Skeletal muscle tissue (tissue), 4 donors: ENCODE results near the gene PYGO2. TPM values are rescaled to one million over a fixed set of nuclear protein-coding genes. Genes with fewer than 3 reads are reported as not detected.
A peak's percentile ranks its signal among the peaks of the same experiment; 100 is the strongest.

ENCODE experiments used
- H3K27ac ChIP-seq: one replicate; pipeline ENCODE4 v1.7.0; 2013; ENCODE audit warnings: mild to moderate bottlenecking, low read depth, low read length, inconsistent platforms
- H3K27me3 ChIP-seq, 3 donors: one replicate each; pipeline ENCODE4 v1.7.0; 2013; ENCODE audit warnings: low read length in 3 of 3; ENCODE audit not compliant: control insufficient read depth in 3 of 3, insufficient read depth in 3 of 3
- H3K36me3 ChIP-seq, 3 donors: one replicate each; pipeline ENCODE4 v1.7.0; 2013; ENCODE audit warnings: low read length in 3 of 3; ENCODE audit not compliant: control insufficient read depth in 3 of 3, insufficient read depth in 3 of 3
- H3K4me1 ChIP-seq, 3 donors: one replicate each; pipeline ENCODE4 v1.7.0; 2013; ENCODE audit warnings: low read length in 3 of 3, mild to moderate bottlenecking in 3 of 3; ENCODE audit not compliant: control insufficient read depth in 3 of 3, insufficient read depth in 3 of 3
- H3K4me3 ChIP-seq, 3 donors: one replicate each; pipeline ENCODE4 v1.7.0; 2013; ENCODE audit warnings: low read length in 3 of 3
- H3K9ac ChIP-seq, 3 donors: one replicate each; pipeline ENCODE4 v1.7.0; 2013; ENCODE audit warnings: low read length in 3 of 3, mild to moderate bottlenecking in 3 of 3, moderate library complexity in 2 of 3, low read depth in 1 of 3
- H3K9me3 ChIP-seq, 3 donors: one replicate each; pipeline ENCODE4 v1.7.0; 2013; ENCODE audit warnings: low read length in 3 of 3; ENCODE audit not compliant: control insufficient read depth in 3 of 3
- total RNA-seq: library from RNA; depleted of rRNA; stranded (reverse); fragments of >200 nt; gene quantifications from one replicate; pipeline ENCODE4 v1.2.3, GENCODE V29; 2014
- donor health status: Osteomylitis.

PYGO2 gene
- total RNA-seq, 1 donor from 2014 or later, result 16.2 TPM

- Histone ChIP-seq H3K9me3 (no peaks in the 10 kb centered on the region), H3K36me3 (no peaks in the 10 kb centered on the region), H3K9ac (peak overlapping the region; percentile 61 to 75 (median 69)), H3K4me3 (peak overlapping the region in 2 of 3 donors; percentile 14 to 96), H3K27me3 (no peaks in the 10 kb centered on the region), H3K27ac (peak overlapping the region; percentile 97), H3K4me1 (peaks cover 54 to 68% (median 59%) of the 10 kb centered on the region in 3 donors)
Observed at GRCh38 chr1:155005076-155006011, 43.8 kb upstream of the PYGO2 start.

- H3K4me3 ChIP-seq, result peak overlapping the region; percentile 75 to 96 (median 95)
- no peaks in the 10 kb centered on the region for H3K27me3 ChIP-seq
- H3K27ac ChIP-seq, result peak overlapping the region; percentile 97
- no peaks in the 10 kb centered on the region for H3K9me3 ChIP-seq
- H3K4me1 ChIP-seq, result peaks cover 58 to 66% (median 61%) of the 10 kb centered on the region in 3 donors
- H3K9ac ChIP-seq, result peak overlapping the region; percentile 69 to 96 (median 86)
- no peaks in the 10 kb centered on the region for H3K36me3 ChIP-seq
Observed at GRCh38 chr1:155004352-155005075, 42.9 kb upstream of the PYGO2 start.

- Histone ChIP-seq H3K27me3 (no peaks in the 10 kb centered on the region), H3K9me3 (no peaks in the 10 kb centered on the region), H3K4me1 (peaks cover 60 to 62% (median 61%) of the 10 kb centered on the region in 3 donors), H3K27ac (peak overlapping the region; percentile 97), H3K36me3 (no peaks in the 10 kb centered on the region), H3K9ac (peak overlapping the region; percentile 92 to 97 (median 96)), H3K4me3 (peak overlapping the region; percentile 95 to 97 (median 96))
Observed at GRCh38 chr1:155003766-155004351, 42.3 kb upstream of the PYGO2 start.

- no peaks in the 10 kb centered on the region for H3K36me3 ChIP-seq
- no peaks in the 10 kb centered on the region for H3K9me3 ChIP-seq
- peak overlapping the region; percentile 97 for H3K27ac ChIP-seq
- H3K27me3 ChIP-seq, result no peaks in the 10 kb centered on the region
- H3K4me3 ChIP-seq, result peak overlapping the region; percentile 95 to 97 (median 96)
- peak overlapping the region; percentile 92 to 97 (median 96) for H3K9ac ChIP-seq
- peaks cover 54 to 57% (median 56%) of the 10 kb centered on the region in 3 donors for H3K4me1 ChIP-seq
Observed at GRCh38 chr1:155003227-155003765, 41.7 kb upstream of the PYGO2 start.

- H3K27me3 ChIP-seq, result no peaks in the 10 kb centered on the region
- peak within 1 kb of the TSS; percentile 92 to 97 (median 96) for H3K9ac ChIP-seq
- H3K36me3 ChIP-seq, result no peaks in the 10 kb centered on the region
- no peaks in the 10 kb centered on the region for H3K9me3 ChIP-seq
- peak within 1 kb of the TSS; percentile 97 for H3K27ac ChIP-seq
- peak within 1 kb of the TSS; percentile 95 to 97 (median 96) for H3K4me3 ChIP-seq
- H3K4me1 ChIP-seq, result peaks cover 48 to 50% (median 50%) of the 10 kb centered on the region in 3 donors
Observed at GRCh38 chr1:155002464-155003226, 41.1 kb upstream of the PYGO2 start, which contains the start of gene ZBTB7B. ZBTB7B (plus strand) TSS chr1:155002802; CDS start chr1:155014661, 11,859 bp downstream.

- Histone ChIP-seq H3K9me3 (no peaks in the 10 kb centered on the region), H3K4me3 (peak overlapping the region; percentile 83 to 95 (median 89)), H3K27me3 (no peaks in the 10 kb centered on the region), H3K36me3 (no peaks in the 10 kb centered on the region), H3K9ac (peak overlapping the region; percentile 88 to 94 (median 91)), H3K4me1 (peaks cover 40 to 43% (median 42%) of the 10 kb centered on the region in 3 donors), H3K27ac (peak overlapping the region; percentile 97)
Observed at GRCh38 chr1:155001675-155002463, 40.3 kb upstream of the PYGO2 start.

GRCh38 chr1:155001425-155001674 lies 39.8 kb upstream of the PYGO2 start:
- no peaks in the 10 kb centered on the region for H3K27me3 ChIP-seq
- H3K9me3 ChIP-seq, result no peaks in the 10 kb centered on the region
- H3K36me3 ChIP-seq, result no peaks in the 10 kb centered on the region
- peaks cover 35 to 37% (median 37%) of the 10 kb centered on the region in 3 donors for H3K4me1 ChIP-seq
- H3K4me3 ChIP-seq, result peak overlapping the region; percentile 83 to 87 (median 87)
- peak overlapping the region; percentile 88 to 94 (median 91) for H3K9ac ChIP-seq
- peak overlapping the region; percentile 97 for H3K27ac ChIP-seq

- no peaks in the 10 kb centered on the region for H3K36me3 ChIP-seq
- H3K9ac ChIP-seq, result peak overlapping the region; percentile 88 to 94 (median 91)
- no peaks in the 10 kb centered on the region for H3K9me3 ChIP-seq
- peaks cover 30 to 33% (median 32%) of the 10 kb centered on the region in 3 donors for H3K4me1 ChIP-seq
- peak overlapping the region; percentile 83 to 87 (median 87) for H3K4me3 ChIP-seq
- H3K27me3 ChIP-seq, result no peaks in the 10 kb centered on the region
- H3K27ac ChIP-seq, result peak overlapping the region; percentile 97
Observed at GRCh38 chr1:155000726-155001424, 39.3 kb upstream of the PYGO2 start.
